HUES6 (cell line): ENCODE data around the gene TSSK2.
"Not testable (repeated sequence)": the region's sequence is repeated elsewhere in the genome, so short reads cannot be mapped to it uniquely, and the experiment has no call there.

Experiments used
- H3K27ac ChIP-seq: 2 replicates; pipeline ENCODE4 v1.7.0; 2013; ENCODE audit warnings: low read depth, mild to moderate bottlenecking, low read length, inconsistent platforms
- H3K27me3 ChIP-seq: 2 replicates; pipeline ENCODE4 v1.6.1; 2013; ENCODE audit warnings: low read length; ENCODE audit not compliant: control insufficient read depth, insufficient read depth
- H3K36me3 ChIP-seq: 2 replicates; pipeline ENCODE4 v1.6.1; 2013; ENCODE audit warnings: low read length; ENCODE audit not compliant: control insufficient read depth, insufficient read depth
- H3K4me1 ChIP-seq: 2 replicates; pipeline ENCODE4 v1.6.1; 2013; ENCODE audit warnings: low read length; ENCODE audit not compliant: control insufficient read depth, insufficient read depth
- H3K4me3 ChIP-seq: 2 replicates; pipeline ENCODE4 v1.5.1; 2013; ENCODE audit warnings: low read depth, low read length
- H3K9ac ChIP-seq: one replicate; pipeline ENCODE4 v1.6.1; 2013; ENCODE audit warnings: mild to moderate bottlenecking, low read length
- H3K9me3 ChIP-seq: 2 replicates; pipeline ENCODE4 v1.6.1; 2013; ENCODE audit warnings: low read depth, low read length; ENCODE audit not compliant: control insufficient read depth, insufficient read depth

TSSK2 gene

GRCh38 chr22:19146215-19146968 is 15.3 kb downstream of the TSSK2 start:
- no peaks in the 10 kb centered on the region for H3K9me3 ChIP-seq
- H3K4me1 ChIP-seq = peaks cover 3% of the 10 kb centered on the region
- H3K27ac ChIP-seq = no peak overlapping the region
- H3K4me3 ChIP-seq = no peak overlapping the region
- no peak overlapping the region for H3K9ac ChIP-seq
- peaks cover 55% of the 10 kb centered on the region for H3K27me3 ChIP-seq
- H3K36me3 ChIP-seq = peaks cover 13% of the 10 kb centered on the region

- peaks cover 64% of the 10 kb centered on the region for H3K27me3 ChIP-seq
- H3K4me1 ChIP-seq = peaks cover 3% of the 10 kb centered on the region
- no peaks in the 10 kb centered on the region for H3K9me3 ChIP-seq
- no peak overlapping the region for H3K27ac ChIP-seq
- no peak overlapping the region for H3K9ac ChIP-seq
- peaks cover 5% of the 10 kb centered on the region for H3K36me3 ChIP-seq
- no peak overlapping the region for H3K4me3 ChIP-seq
Observed at GRCh38 chr22:19147195-19147780, 16.2 kb downstream of the TSSK2 start.

- Histone ChIP-seq H3K9ac (no peak overlapping the region), H3K36me3 (no peaks in the 10 kb centered on the region), H3K9me3 (no peaks in the 10 kb centered on the region), H3K4me3 (peak overlapping the region; percentile 55), H3K27ac (no peak overlapping the region), H3K27me3 (peaks cover 75% of the 10 kb centered on the region), H3K4me1 (peaks cover 3% of the 10 kb centered on the region)
Observed at GRCh38 chr22:19148417-19149046, 17.4 kb downstream of the TSSK2 start.

- no peak overlapping the region for H3K9ac ChIP-seq
- no peaks in the 10 kb centered on the region; the same call in 1 of the 2 replicates for H3K4me1 ChIP-seq
- H3K4me3 ChIP-seq = peak overlapping the region; percentile 55
- H3K27me3 ChIP-seq = peaks cover 81% of the 10 kb centered on the region
- H3K27ac ChIP-seq = no peak overlapping the region
- no peaks in the 10 kb centered on the region for H3K9me3 ChIP-seq
- H3K36me3 ChIP-seq = no peaks in the 10 kb centered on the region
Observed at GRCh38 chr22:19149047-19149883, 18.2 kb downstream of the TSSK2 start.

GRCh38 chr22:19149991-19150390 is 18.9 kb downstream of the TSSK2 start, which contains the start of gene GSC2:
Gene GSC2 (minus strand): TSS chr22:19150292. CDS start chr22:19150283, 9 bp downstream.
- Histone ChIP-seq H3K9me3 (no peaks in the 10 kb centered on the region), H3K27me3 (peaks cover 84% of the 10 kb centered on the region), H3K27ac (no peak within 1 kb of the TSS), H3K4me1 (no peaks in the 10 kb centered on the region; the same call in 1 of the 2 replicates), H3K9ac (no peak within 1 kb of the TSS), H3K36me3 (no peaks in the 10 kb centered on the region), H3K4me3 (peak within 1 kb of the TSS; percentile 55)

GRCh38 chr22:19150482-19151328 is 19.6 kb downstream of the TSSK2 start:
- Histone ChIP-seq H3K27me3 (peaks cover 88% of the 10 kb centered on the region), H3K4me1 (no peaks in the 10 kb centered on the region; the same call in 1 of the 2 replicates), H3K4me3 (peak overlapping the region; percentile 45), H3K9ac (no peak overlapping the region), H3K27ac (no peak overlapping the region), H3K36me3 (no peaks in the 10 kb centered on the region), H3K9me3 (no peaks in the 10 kb centered on the region)

- no peaks in the 10 kb centered on the region for H3K9me3 ChIP-seq
- H3K9ac ChIP-seq = no peak overlapping the region
- no peaks in the 10 kb centered on the region; the same call in 1 of the 2 replicates for H3K4me1 ChIP-seq
- H3K36me3 ChIP-seq = no peaks in the 10 kb centered on the region
- H3K27ac ChIP-seq = no peak overlapping the region
- H3K4me3 ChIP-seq = no peak overlapping the region
- peaks cover 87% of the 10 kb centered on the region for H3K27me3 ChIP-seq
Observed at GRCh38 chr22:19151329-19152191, 20.5 kb downstream of the TSSK2 start.

GRCh38 chr22:19152942-19153883 is 22.1 kb downstream of the TSSK2 start:
- H3K4me1 ChIP-seq = no peaks in the 10 kb centered on the region
- no peak overlapping the region for H3K27ac ChIP-seq
- H3K27me3 ChIP-seq = peaks cover 70% of the 10 kb centered on the region
- no peak overlapping the region for H3K4me3 ChIP-seq
- no peaks in the 10 kb centered on the region for H3K9me3 ChIP-seq
- no peak overlapping the region for H3K9ac ChIP-seq
- H3K36me3 ChIP-seq = no peaks in the 10 kb centered on the region

- H3K4me1 ChIP-seq, H3K27ac ChIP-seq, H3K9me3 ChIP-seq, H3K4me3 ChIP-seq, H3K9ac ChIP-seq, H3K36me3 ChIP-seq: not testable (repeated sequence)
- peaks cover 54% of the 10 kb centered on the region for H3K27me3 ChIP-seq
Observed at GRCh38 chr22:19156109-19156508, 25.0 kb downstream of the TSSK2 start.
